Dendritic cell treated with granulocyte-macrophage colony-stimulating factor and Interleukin-4, amounts not matched to agents 40 ng/mL and 50 ng/mL, for 4 days (primary cell): ENCODE data around the gene TTC6.

Experiments
- H3K27ac Mint-ChIP-seq: one replicate; pipeline ENCODE4 v1.8.0; 2022; ENCODE audit warnings: mild to moderate bottlenecking, mixed read lengths
- H3K27me3 Mint-ChIP-seq: one replicate; pipeline ENCODE4 v1.8.0; 2022; ENCODE audit warnings: mild to moderate bottlenecking, mixed read lengths
- H3K36me3 Mint-ChIP-seq: one replicate; pipeline ENCODE4 v1.8.0; 2022; ENCODE audit warnings: low read depth, mixed read lengths
- H3K4me1 Mint-ChIP-seq: one replicate; pipeline ENCODE4 v1.8.0; 2022; ENCODE audit warnings: low read depth, mixed read lengths
- H3K4me3 Mint-ChIP-seq: one replicate; pipeline ENCODE4 v1.8.0; 2022; ENCODE audit warnings: mild to moderate bottlenecking, moderate library complexity, mixed read lengths
- H3K9me3 Mint-ChIP-seq: one replicate; pipeline ENCODE4 v1.8.0; 2022; ENCODE audit warnings: mixed read lengths
- intact Hi-C: fragments of 100-400 bp; cut with micrococcal nuclease; formaldehyde crosslinking; loops from one replicate; pipeline ENCODE4 v1.15.0; 2022

TTC6 gene

DNA sequence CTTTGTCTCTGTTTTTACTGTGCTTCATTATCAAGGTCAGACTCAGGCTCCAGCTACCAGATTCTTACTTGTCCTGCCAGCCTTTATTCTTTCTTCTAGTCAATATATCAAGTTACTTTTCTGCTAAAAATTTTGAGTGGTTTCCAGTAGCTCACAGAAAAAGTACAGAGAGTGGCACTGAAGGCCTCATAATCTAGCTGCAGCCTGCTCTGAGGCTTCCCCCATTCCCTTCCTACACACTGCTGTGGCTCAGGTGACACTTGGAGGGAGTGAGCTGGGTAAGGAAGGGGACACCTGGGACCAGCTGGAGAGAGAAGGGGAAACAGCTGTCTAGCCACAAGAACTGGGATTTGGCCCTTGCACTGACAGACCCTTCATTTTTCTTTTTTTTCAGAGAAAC, 25.4 kb downstream of the TTC6 start:
- intact Hi-C loops, result no loop called here
- H3K36me3 Mint-ChIP-seq, result no peaks in the 10 kb centered on the region
- H3K9me3 Mint-ChIP-seq, result peaks cover 17% of the 10 kb centered on the region
- no peak overlapping the region for H3K27ac Mint-ChIP-seq
- no peak overlapping the region for H3K4me3 Mint-ChIP-seq
- no peaks in the 10 kb centered on the region for H3K4me1 Mint-ChIP-seq
- H3K27me3 Mint-ChIP-seq, result peaks cover 31% of the 10 kb centered on the region

DNA sequence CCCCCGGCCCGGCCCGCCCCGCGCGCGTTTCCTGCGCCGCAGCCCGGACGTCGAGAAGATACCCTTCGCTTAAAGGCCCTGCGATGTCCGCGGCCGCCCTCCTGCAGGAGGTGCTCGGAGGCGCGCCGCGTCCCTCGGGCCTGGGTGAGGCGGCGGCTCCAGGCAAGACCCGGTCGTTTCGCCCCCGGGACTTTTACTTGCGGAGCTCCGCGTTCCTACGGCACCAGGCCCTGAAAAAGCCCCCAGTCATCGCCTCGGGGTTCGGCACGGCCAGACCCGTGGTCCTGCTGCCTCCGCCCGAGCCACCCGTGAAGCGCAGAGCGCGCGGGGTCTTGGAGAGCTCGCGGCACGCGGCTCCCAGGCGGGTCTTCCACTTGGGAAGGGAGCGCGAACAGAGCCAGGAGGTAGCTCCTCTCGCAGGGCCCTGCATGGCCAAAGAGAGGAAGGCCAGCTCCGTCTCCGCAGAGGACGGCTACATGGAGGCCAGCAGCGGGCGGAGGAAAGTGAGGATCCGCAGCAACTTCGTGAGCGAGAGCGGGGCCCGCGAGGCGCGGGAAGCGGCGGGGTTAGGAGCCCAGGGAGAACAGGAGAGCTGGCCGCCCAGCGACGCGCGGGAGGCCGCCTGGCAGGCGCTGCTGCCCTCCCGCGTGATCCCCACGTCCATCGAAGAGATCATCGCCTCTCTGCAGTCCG, 26.9 kb downstream of the TTC6 start:
- H3K27ac Mint-ChIP-seq, result no peak overlapping the region
- no peak overlapping the region for H3K4me3 Mint-ChIP-seq
- H3K27me3 Mint-ChIP-seq, result peaks cover 31% of the 10 kb centered on the region
- no peaks in the 10 kb centered on the region for H3K4me1 Mint-ChIP-seq
- H3K36me3 Mint-ChIP-seq, result no peaks in the 10 kb centered on the region
- intact Hi-C loops, result no loop called here
- peaks cover 8% of the 10 kb centered on the region for H3K9me3 Mint-ChIP-seq

DNA sequence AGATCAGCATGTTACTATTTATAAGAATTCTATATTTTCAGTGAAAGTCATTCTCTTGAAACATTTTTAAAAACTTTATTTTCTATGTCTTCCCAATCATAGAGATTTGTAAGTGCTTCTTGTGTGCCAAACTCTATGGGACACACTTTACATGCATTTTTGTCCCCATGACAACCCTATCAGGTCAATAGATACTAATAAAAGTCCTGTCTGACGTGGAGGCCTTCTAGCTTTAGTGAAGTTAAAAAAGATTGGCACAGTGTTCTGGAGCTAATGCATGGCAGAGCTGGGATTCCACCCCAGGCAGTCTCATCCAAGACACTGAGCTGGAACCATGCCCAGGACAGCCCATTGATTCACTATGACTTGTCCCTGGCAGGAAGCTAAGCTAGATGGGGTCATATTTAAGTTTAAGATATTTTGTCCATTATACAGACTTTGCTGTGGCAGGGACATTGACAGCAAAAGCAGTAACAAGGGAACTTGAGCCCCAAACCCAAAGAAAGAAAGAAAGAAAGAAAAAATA, 28.1 kb downstream of the TTC6 start:
- Mint-ChIP-seq H3K27ac (no peak overlapping the region), H3K4me1 (no peaks in the 10 kb centered on the region), H3K27me3 (peaks cover 31% of the 10 kb centered on the region), H3K9me3 (peaks cover 14% of the 10 kb centered on the region), H3K36me3 (no peaks in the 10 kb centered on the region), H3K4me3 (no peak overlapping the region)
- intact Hi-C loops, result no loop called here

DNA sequence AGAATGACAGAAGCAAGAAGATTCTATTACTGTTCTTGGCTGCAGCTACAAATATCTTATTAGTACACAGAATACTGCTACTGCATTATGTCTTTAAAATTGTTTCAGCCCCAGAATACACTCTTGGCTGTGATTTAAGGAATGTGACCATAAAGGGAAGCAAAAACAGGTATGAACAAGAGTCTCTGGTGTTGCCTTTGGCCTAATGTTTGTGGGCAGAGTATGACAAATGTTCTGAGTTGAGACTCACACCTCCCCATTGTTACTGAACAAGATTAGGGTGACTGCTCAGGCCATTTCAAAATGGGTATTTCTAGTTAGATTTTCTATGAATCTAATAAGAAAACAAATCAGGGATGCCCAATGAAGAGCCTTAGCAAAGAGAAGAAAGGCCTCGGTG, 28.5 kb downstream of the TTC6 start:
- no peaks in the 10 kb centered on the region for H3K4me1 Mint-ChIP-seq
- intact Hi-C loops, result no loop called here
- peaks cover 14% of the 10 kb centered on the region for H3K9me3 Mint-ChIP-seq
- H3K27me3 Mint-ChIP-seq, result peaks cover 31% of the 10 kb centered on the region
- H3K4me3 Mint-ChIP-seq, result no peak overlapping the region
- H3K36me3 Mint-ChIP-seq, result no peaks in the 10 kb centered on the region
- no peak overlapping the region for H3K27ac Mint-ChIP-seq

DNA sequence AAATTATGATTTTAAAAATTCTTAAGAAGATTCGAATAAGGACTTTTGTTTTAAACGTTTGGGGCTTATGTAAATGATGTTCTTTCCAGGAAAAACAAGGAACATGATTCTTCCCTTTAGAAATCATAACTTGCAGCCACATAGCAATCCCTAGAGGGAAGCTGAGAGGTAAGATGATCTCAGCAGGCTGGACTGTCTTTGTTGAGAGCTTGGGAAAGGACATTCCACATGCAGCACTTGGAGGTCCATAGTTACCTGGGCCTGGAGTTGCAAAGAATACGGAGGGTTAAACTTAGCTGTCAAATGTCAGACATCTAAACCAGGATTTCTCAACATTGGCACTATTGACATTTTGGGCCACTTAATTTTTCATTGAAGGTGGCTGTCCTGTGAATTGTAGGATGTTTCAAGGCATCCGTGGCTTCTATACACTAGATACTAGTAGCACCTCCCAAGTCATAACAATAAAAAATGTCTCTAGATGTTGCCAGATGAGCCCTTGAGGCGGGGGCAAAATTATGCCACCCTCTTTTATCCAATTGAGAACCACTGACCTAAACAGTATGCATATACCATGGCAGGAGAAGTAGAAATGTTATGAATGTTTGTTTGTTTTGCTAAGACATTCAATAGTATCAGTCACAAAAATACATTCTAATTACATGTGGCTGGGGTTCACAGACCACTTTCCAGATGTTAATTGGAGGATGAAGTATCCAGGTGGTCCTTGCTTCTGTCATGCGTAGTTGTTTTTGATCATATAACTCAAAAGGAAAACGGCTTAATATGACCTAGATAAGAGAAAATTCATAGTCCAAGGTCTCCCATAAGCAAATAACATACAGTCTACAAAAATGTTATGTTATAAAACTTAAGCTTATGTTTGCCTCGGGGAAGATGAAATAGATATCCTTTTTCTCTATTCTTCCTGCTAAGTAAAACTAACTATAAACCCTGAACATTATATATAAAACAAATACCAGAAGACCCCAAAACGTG, 30.5 kb downstream of the TTC6 start:
- intact Hi-C loops, result no loop called here
- no peaks in the 10 kb centered on the region for H3K4me1 Mint-ChIP-seq
- no peak overlapping the region for H3K27ac Mint-ChIP-seq
- peaks cover 6% of the 10 kb centered on the region for H3K9me3 Mint-ChIP-seq
- H3K27me3 Mint-ChIP-seq, result peaks cover 26% of the 10 kb centered on the region
- H3K36me3 Mint-ChIP-seq, result no peaks in the 10 kb centered on the region
- H3K4me3 Mint-ChIP-seq, result no peak overlapping the region

DNA sequence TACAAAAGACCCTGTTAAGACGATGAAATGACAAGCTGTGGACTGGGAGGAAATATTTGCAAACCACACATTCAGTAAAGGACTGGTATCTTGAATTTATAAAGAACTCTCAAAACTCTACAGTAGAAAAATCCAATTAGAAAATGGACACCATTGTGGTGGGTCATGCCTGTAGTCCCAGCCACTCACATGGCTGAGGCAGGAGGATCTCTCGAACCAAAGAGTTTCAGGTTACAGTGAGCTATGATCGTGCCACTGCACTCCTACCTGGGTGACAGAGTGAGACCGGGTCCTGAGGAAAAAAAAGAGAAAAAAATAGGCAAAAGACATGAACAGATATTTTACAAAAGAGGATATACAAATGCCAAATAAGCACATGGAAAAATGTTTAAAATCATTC, 41.9 kb downstream of the TTC6 start:
- H3K4me1 Mint-ChIP-seq, result no peaks in the 10 kb centered on the region
- H3K9me3 Mint-ChIP-seq, result peaks cover 2% of the 10 kb centered on the region
- no peaks in the 10 kb centered on the region for H3K36me3 Mint-ChIP-seq
- no peaks in the 10 kb centered on the region for H3K27me3 Mint-ChIP-seq
- intact Hi-C loops, result no loop called here
- H3K4me3 Mint-ChIP-seq, result no peak overlapping the region
- H3K27ac Mint-ChIP-seq, result no peak overlapping the region

DNA sequence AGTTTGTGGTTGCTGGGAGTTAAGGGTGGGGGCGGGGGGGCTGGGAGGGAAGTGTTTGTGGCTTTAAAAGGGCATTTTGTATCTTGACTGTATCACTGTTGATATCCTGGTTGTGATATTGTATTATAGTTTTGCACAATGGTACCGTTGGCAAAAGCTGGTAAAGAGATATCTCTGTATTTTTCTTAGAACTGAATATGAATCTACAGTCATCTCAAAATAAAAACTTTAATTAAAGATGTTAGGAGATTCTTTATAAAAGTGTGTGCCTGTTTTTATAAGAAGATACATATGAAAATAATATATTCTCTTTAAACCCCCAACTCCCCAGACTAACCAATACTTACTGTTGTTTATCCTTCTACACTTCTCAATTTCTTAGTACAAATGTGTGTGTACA, 43.2 kb downstream of the TTC6 start:
- Mint-ChIP-seq H3K27me3 (no peaks in the 10 kb centered on the region), H3K4me3 (no peak overlapping the region), H3K4me1 (no peaks in the 10 kb centered on the region), H3K9me3 (no peaks in the 10 kb centered on the region), H3K36me3 (no peaks in the 10 kb centered on the region), H3K27ac (no peak overlapping the region)
- intact Hi-C loops, result no loop called here

DNA sequence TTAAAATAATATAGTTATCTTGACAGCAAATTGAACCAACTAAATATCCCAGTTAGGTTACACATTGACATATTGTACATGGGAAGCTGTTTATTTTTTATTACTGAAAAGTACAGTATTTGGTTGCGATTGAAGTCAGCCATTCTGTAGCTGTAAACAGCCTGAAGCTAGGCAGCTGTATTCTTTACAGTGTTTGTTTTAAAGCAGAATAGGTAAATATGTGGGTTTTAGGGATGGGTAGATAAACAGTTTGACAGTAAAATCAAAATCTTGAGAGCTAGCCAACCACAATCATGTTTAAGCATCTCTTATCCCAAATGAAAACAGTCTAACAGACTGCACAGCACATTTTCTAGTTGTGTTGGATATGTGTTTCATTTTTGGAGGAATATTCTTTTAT, 45.7 kb downstream of the TTC6 start:
- H3K4me1 Mint-ChIP-seq, result no peaks in the 10 kb centered on the region
- no peaks in the 10 kb centered on the region for H3K27me3 Mint-ChIP-seq
- no peaks in the 10 kb centered on the region for H3K9me3 Mint-ChIP-seq
- H3K27ac Mint-ChIP-seq, result no peak overlapping the region
- H3K36me3 Mint-ChIP-seq, result no peaks in the 10 kb centered on the region
- intact Hi-C loops, result no loop called here
- no peak overlapping the region for H3K4me3 Mint-ChIP-seq

DNA sequence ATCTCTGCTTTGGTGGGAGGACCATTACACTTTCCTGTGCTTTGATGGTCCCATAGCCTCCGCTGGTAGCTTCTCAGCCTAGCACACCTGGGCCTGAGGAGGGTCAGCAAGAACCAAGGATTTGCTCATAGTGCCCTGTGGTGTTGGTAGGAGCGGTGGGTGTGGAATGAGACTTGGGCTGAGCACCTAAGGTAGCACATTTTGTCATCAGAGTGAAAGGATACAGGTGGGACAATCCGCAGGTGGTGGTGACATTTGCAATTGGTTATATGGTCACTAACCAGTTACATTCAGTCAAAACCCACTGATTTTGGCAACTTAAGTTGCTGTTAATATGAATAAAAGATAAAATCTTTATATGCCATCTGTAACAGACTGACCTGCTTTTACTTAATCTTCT, 46.7 kb downstream of the TTC6 start:
- H3K4me1 Mint-ChIP-seq, result no peaks in the 10 kb centered on the region
- intact Hi-C loops, result no loop called here
- no peak overlapping the region for H3K27ac Mint-ChIP-seq
- no peak overlapping the region for H3K4me3 Mint-ChIP-seq
- H3K27me3 Mint-ChIP-seq, result no peaks in the 10 kb centered on the region
- no peaks in the 10 kb centered on the region for H3K36me3 Mint-ChIP-seq
- no peaks in the 10 kb centered on the region for H3K9me3 Mint-ChIP-seq

DNA sequence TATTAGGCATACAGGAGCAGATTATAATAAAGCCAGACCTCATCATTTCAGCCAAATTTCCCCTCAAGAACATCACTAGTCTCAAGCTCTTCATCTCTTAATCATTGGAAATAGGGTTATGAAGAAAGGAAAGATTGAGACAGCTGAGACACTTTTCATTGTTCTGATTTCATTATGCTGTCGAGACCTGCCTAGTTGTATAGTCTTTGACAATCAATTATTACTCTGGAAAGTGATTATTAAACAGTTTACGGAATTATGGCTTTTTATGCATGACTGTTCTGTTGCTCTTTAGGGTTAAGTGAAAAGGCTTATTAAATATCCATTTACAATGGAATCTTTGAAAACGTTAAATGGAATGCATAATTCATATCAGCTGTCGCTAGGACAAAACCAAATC, 48.3 kb downstream of the TTC6 start:
- intact Hi-C loops, result no loop called here
- Mint-ChIP-seq H3K9me3 (no peaks in the 10 kb centered on the region), H3K27me3 (no peaks in the 10 kb centered on the region), H3K4me1 (no peaks in the 10 kb centered on the region), H3K27ac (no peak overlapping the region), H3K36me3 (no peaks in the 10 kb centered on the region), H3K4me3 (no peak overlapping the region)
